Nephron progenitor cell (in vitro differentiated cells): Measurements from ENCODE around the gene EED.

ENCODE experiments used
- DNase-seq: peaks from one replicate; pipeline ENCODE4 v3.0.0; 2021
- H3K27ac Mint-ChIP-seq: 2 replicates; pipeline ENCODE4 v1.8.0; 2021; ENCODE audit warnings: mild to moderate bottlenecking, moderate library complexity, mixed read lengths
- H3K27me3 Mint-ChIP-seq: 2 replicates; pipeline ENCODE4 v1.8.0; 2021; ENCODE audit warnings: mild to moderate bottlenecking, low read depth, mixed read lengths; ENCODE audit not compliant: poor library complexity
- H3K36me3 Mint-ChIP-seq: 2 replicates; pipeline ENCODE4 v1.8.0; 2021; ENCODE audit warnings: low read depth, mixed read lengths
- H3K4me1 Mint-ChIP-seq: 2 replicates; pipeline ENCODE4 v1.8.0; 2021; ENCODE audit warnings: mixed read lengths
- H3K4me3 Mint-ChIP-seq: 2 replicates; pipeline ENCODE4 v1.8.0; 2021; ENCODE audit warnings: mild to moderate bottlenecking, moderate library complexity, mixed read lengths
- H3K9me3 Mint-ChIP-seq: 2 replicates; pipeline ENCODE4 v1.8.0; 2021; ENCODE audit warnings: mild to moderate bottlenecking, moderate library complexity, mixed read lengths
- CTCF ChIP-seq: fragments of 200-600 bp; sonication (generic); IDR thresholded peaks from 2 replicates; pipeline ENCODE4 v1.5.0; 2021; ENCODE audit warnings: antibody characterized with exemption

EED gene

GRCh38 chr11:86274999-86275398, 30.4 kb downstream of the EED start:
- H3K9me3 Mint-ChIP-seq, result no peaks in the 10 kb centered on the region
- no peak overlapping the region for H3K4me3 Mint-ChIP-seq
- no peaks in the 10 kb centered on the region for H3K4me1 Mint-ChIP-seq
- H3K27me3 Mint-ChIP-seq, result no peaks in the 10 kb centered on the region
- no peak for DNase-seq
- H3K36me3 Mint-ChIP-seq, result peaks cover 86% of the 10 kb centered on the region
- TF ChIP-seq CTCF, result no peak
- H3K27ac Mint-ChIP-seq, result no peak overlapping the region

DNA sequence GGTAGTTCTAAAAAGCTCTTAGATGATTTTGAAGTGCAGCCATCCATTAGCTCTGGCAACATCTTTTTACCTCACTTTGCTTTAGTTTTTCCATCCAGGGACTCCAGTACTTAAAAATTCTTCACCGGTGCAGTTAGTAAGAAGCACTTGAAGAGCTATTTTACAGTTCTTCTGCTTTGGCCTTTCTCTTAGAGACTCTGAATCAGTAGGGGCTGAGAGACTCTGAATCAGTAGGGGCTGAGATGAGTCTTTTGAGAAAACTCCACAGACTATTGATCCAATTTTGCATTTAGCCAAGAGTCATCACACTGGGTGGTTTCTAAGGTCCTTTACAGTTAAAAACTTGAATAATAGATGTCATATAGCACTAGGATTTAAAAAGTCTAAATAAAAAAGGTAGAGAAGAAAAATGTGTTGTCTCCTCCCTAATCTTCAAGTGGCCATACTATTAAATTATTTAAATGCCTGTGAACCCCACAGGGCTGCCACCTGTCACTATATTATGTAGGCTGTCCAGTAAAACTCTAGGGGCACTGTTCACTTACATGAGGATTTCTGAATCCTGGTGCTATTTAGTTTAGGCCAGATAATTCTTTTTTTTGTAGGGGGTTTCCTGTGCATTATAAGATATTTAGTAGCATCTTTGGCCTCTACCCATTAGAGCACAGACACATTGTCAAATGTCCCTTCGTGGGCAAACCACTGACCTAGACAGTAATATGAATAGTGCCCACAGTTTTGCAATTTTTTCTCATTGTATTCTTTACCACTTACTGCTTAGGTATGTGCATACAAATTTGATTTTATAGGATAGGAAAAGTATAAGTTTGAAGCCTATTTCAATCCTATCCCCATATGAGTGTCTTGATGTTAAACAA, 31.2 kb downstream of the EED start:
- Mint-ChIP-seq H3K4me1 (no peaks in the 10 kb centered on the region), H3K9me3 (no peaks in the 10 kb centered on the region), H3K4me3 (no peak overlapping the region), H3K27ac (no peak overlapping the region), H3K36me3 (peaks cover 86% of the 10 kb centered on the region), H3K27me3 (no peaks in the 10 kb centered on the region)
- DNase-seq, result no peak
- TF ChIP-seq CTCF, result no peak

GRCh38 chr11:86277741-86278140, 33.2 kb downstream of the EED start:
- TF ChIP-seq CTCF, result no peak
- H3K4me1 Mint-ChIP-seq, result no peaks in the 10 kb centered on the region
- DNase-seq, result no peak
- H3K27me3 Mint-ChIP-seq, result no peaks in the 10 kb centered on the region
- H3K4me3 Mint-ChIP-seq, result no peak overlapping the region
- peaks cover 76% of the 10 kb centered on the region for H3K36me3 Mint-ChIP-seq
- no peaks in the 10 kb centered on the region for H3K9me3 Mint-ChIP-seq
- no peak overlapping the region for H3K27ac Mint-ChIP-seq

DNA sequence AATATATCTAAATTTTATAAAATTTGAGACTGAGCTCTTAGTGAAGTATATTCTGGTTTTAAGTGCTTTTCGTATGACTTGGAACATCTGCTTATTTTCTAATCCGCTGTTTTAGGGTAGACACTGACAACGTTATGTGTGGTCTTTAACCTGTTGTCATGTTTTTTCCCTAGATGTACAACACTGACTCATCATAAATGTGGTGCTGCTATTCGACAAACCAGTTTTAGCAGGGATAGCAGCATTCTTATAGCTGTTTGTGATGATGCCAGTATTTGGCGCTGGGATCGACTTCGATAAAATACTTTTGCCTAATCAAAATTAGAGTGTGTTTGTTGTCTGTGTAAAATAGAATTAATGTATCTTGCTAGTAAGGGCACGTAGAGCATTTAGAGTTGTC, 33.7 kb downstream of the EED start:
- H3K27ac Mint-ChIP-seq, result no peak overlapping the region
- H3K4me3 Mint-ChIP-seq, result no peak overlapping the region

GRCh38 chr11:86279747-86280146, 35.2 kb downstream of the EED start:
- H3K4me1 Mint-ChIP-seq, result no peaks in the 10 kb centered on the region
- H3K4me3 Mint-ChIP-seq, result no peak overlapping the region
- H3K9me3 Mint-ChIP-seq, result no peaks in the 10 kb centered on the region
- H3K36me3 Mint-ChIP-seq, result peaks cover 63% of the 10 kb centered on the region
- no peak for DNase-seq
- H3K27me3 Mint-ChIP-seq, result no peaks in the 10 kb centered on the region
- H3K27ac Mint-ChIP-seq, result no peak overlapping the region
- no peak for TF ChIP-seq CTCF

More for the DNA sequence above, 33.7 kb downstream of the EED start:
- H3K36me3 Mint-ChIP-seq, result peaks cover 71% of the 10 kb centered on the region
- H3K9me3 Mint-ChIP-seq, result no peaks in the 10 kb centered on the region
- no peak for TF ChIP-seq CTCF
- no peaks in the 10 kb centered on the region for H3K27me3 Mint-ChIP-seq
- DNase-seq, result no peak
- H3K4me1 Mint-ChIP-seq, result no peaks in the 10 kb centered on the region

GRCh38 chr11:86287468-86287796, 42.9 kb downstream of the EED start:
- H3K27ac Mint-ChIP-seq, result peak overlapping the region; percentile 36
- H3K4me3 Mint-ChIP-seq, result no peak overlapping the region
- H3K36me3 Mint-ChIP-seq, result peaks cover 10% of the 10 kb centered on the region
- DNase-seq, result no peak
- TF ChIP-seq CTCF, result no peak
- H3K9me3 Mint-ChIP-seq, result no peaks in the 10 kb centered on the region
- H3K27me3 Mint-ChIP-seq, result no peaks in the 10 kb centered on the region
- H3K4me1 Mint-ChIP-seq, result peaks cover 8% of the 10 kb centered on the region
